Liver (tissue), 3 donors: Measurements from ENCODE around the gene PTMS.

Source experiments
- ATF3 ChIP-seq: IDR thresholded peaks from 2 replicates; pipeline ENCODE4 v1.6.1; 2016; ENCODE audit warnings: antibody characterized with exemption
- CTCF ChIP-seq: fragments of 150-350 bp; IDR thresholded peaks from 2 replicates; pipeline ENCODE4 v1.5.1; 2017; ENCODE audit warnings: improper control_type of control experiment, low read depth, low read length; ENCODE audit not compliant: missing input control
- FOXA1 ChIP-seq: IDR thresholded peaks from 2 replicates; pipeline ENCODE4 v1.6.1; 2016; ENCODE audit warnings: antibody characterized with exemption
- GABPA ChIP-seq, 2 donors: IDR thresholded peaks in 1 of 2; conservative IDR thresholded peaks in 1 of 2; 2 replicates each; pipeline ENCODE4 v1.6.1; 2016; ENCODE audit warnings: antibody characterized with exemption in 2 of 2, mild to moderate bottlenecking in 1 of 2, moderate library complexity in 1 of 2
- HNF4G ChIP-seq: IDR thresholded peaks from 2 replicates; pipeline ENCODE4 v1.6.1; 2016; ENCODE audit warnings: antibody characterized with exemption
- MAX ChIP-seq: IDR thresholded peaks from 2 replicates; pipeline ENCODE4 v1.6.1; 2016; ENCODE audit warnings: antibody characterized with exemption
- NR2F2 ChIP-seq: IDR thresholded peaks from 2 replicates; pipeline ENCODE4 v1.6.1; 2016; ENCODE audit warnings: antibody characterized with exemption
- RAD21 ChIP-seq, 2 donors: IDR thresholded peaks; 2 replicates each; pipeline ENCODE4 v1.6.1; 2016; ENCODE audit warnings: antibody characterized with exemption in 2 of 2, mild to moderate bottlenecking in 2 of 2
- REST ChIP-seq: IDR thresholded peaks from 2 replicates; pipeline ENCODE4 v1.6.1; 2016; ENCODE audit warnings: antibody characterized with exemption, mild to moderate bottlenecking
- RXRA ChIP-seq, 2 donors: IDR thresholded peaks; 2 replicates each; pipeline ENCODE4 v1.6.1; 2017 to 2018; ENCODE audit warnings: antibody characterized with exemption in 2 of 2, mild to moderate bottlenecking in 1 of 2
- SP1 ChIP-seq: IDR thresholded peaks from 2 replicates; pipeline ENCODE4 v1.6.1; 2018; ENCODE audit warnings: antibody characterized with exemption, mild to moderate bottlenecking
- TAF1 ChIP-seq: conservative IDR thresholded peaks from 2 replicates; pipeline ENCODE4 v1.6.1; 2016; ENCODE audit warnings: antibody characterized with exemption, mild to moderate bottlenecking
- YY1 ChIP-seq: IDR thresholded peaks from 2 replicates; pipeline ENCODE4 v1.6.1; 2016; ENCODE audit warnings: antibody characterized with exemption, mild to moderate bottlenecking
- donor health status: healthy.
- donor health status: healthy.

- TF ChIP-seq NR2F2 (no peak), CTCF (no peak), ATF3 (no peak), GABPA (IDR thresholded peaks at IDR 0.05 in 1 of 2, conservative IDR thresholded peaks at IDR 0.05 in 1 of 2) (no peak), YY1 (no peak), HNF4G (no peak), TAF1 (no peak), REST (no peak), SP1 (no peak), RAD21 (IDR thresholded peaks at IDR 0.05) (no peak), MAX (no peak), RXRA (IDR thresholded peaks at IDR 0.05) (no peak), FOXA1 (no peak)
Measured at GRCh38 chr12:6783828-6784227, 17.7 kb downstream of the PTMS start.
